Erythroblast (primary cell): ENCODE results near the gene KLHL22.

ENCODE experiments used
- GATA1 ChIP-seq: IDR thresholded peaks from 2 replicates; pipeline ENCODE4 v1.6.1; 2011; ENCODE audit warnings: low read depth, mild to moderate bottlenecking, control low read depth, low read length, moderate library complexity
- POLR2A ChIP-seq: IDR thresholded peaks from 2 replicates; pipeline ENCODE4 v1.6.1; 2011; ENCODE audit warnings: mild to moderate bottlenecking, low read length

- peak; percentile 76 for TF ChIP-seq POLR2A
- TF ChIP-seq GATA1 = no peak
These were observed 101.7 kb downstream of the KLHL22 start, which contains the start of gene ZNF74 for GRCh38 chr22:20393705-20394476.
